ENCODE data around the gene RESF1.

RESF1 gene

DNA sequence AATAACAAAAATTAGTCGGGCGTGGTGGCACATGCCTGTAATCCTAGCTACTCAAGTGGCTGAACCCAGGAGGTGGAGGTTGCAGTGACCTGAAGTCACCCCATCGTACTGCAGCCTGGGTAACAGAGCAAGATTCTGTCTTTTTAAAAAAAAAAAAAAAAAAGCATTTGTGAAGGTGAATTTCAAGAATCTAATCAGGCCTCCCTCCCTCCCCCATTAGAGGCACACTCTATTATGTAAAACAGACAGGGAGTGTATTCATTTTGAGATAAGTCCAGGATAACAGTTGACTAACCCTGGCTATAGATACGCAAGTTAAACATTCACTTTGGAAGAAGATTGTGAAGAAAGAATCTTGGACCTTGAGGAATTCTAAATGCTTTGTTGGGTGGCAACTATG lies 2.9 kb downstream of the RESF1 start:
- no peak for DNase-seq

DNA sequence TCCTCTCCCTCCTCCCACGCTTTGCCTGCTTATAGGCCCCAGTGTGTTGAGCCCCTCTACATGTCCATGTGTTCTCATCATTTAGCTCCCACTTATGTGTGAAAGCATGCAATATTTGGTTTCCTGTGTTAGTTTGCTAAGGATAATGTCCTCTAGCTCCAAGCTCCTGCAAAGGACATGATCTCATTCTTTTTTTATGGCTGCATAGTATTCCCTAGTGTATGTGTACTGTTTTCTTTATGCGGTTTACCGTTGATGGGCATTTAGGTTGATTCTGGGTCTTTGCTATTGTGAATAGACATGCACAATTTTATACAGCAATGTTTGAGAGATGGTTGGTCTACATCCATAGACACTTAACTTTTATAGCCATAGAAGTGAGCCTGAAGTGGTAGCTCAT lies 5.1 kb downstream of the RESF1 start:
- no peak for DNase-seq

DNA sequence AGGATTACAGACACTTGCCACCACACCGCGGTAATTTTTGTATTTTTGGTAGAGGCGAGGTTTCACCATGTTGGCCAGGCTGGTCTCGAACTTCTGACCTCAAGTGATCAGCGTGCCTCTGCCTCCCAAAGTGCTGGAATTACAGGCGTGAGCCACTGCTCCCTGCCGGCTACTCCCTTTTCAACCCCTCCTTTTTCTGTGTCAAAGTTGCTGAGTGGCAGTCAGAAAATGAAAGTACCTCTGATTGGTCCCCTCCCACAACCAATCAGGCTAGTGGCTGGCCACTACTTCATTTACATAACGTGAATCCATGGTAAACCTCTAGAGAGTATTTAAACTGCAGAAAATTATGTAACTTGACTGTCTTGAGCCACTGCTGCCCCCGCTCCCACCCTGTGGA lies 5.9 kb downstream of the RESF1 start:
- DNase-seq = peak; percentile 32

DNA sequence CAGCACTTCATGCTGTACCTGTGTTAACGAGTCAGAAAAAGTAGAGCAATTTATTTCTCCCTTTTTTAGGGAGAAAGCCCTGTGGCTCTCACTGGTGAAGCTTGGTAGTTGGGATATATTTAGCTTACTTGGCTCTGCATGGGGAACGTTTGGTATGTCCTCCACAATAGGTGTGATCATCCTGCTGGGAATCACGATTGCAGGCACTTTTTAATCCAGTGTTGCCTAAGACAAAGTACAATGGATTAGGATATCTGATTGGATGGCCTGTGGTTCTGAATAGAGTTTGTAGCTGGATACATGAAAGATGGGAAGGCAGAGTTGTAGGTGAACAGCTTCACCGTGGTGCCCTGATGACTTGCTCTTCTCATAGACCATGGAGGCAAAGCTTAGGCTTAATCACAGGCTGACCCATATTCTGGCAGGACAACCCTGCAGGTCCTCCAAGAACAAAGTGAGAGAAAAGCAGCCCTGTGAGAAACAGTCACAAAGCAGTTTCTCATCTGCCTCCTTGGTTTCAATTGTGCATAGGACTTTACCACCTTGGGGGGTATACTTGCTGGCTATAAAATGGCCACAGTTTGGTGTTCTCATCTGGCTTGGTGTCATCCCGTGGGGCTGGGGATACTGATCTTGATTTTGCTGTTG lies 7.5 kb downstream of the RESF1 start:
- no peak for DNase-seq

DNA sequence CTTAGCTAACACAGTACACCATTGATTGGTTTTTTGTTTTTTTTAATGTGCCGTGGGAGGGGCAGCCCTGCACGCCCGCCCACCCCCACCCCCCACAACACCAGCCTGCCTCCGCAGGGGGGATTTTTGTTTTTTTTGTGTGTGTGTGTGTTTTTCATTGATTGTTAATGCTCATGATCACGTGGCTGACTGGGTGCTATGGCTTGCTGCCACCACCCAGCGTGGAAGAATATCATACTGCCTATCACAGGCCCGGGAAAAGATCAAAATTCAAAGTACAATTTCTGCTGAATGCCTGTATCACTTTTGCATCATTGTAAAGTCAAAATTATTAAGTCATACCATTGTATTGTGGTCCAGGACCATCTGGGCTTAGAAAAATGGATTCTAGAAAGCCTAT lies 8.3 kb downstream of the RESF1 start:
- DNase-seq = no peak

DNA sequence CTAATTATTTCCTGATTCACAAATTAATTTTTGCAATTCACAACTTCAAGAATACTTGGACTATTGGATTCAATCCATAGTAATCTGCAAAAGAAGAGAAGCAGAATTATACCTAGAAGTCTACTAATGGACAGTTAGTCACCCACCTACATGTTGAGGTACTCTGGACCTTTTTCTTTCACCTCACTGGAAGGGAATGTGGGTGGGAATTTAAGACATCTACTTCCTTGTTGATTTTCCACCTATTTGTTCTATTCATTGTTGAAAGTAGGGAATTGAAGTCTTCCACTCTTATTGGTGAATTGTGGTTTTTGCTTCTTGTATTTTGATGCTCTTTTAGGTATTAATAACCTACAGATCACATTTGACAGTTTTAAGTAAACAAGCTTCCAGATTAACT lies 11.0 kb downstream of the RESF1 start:
- no peak for DNase-seq

DNA sequence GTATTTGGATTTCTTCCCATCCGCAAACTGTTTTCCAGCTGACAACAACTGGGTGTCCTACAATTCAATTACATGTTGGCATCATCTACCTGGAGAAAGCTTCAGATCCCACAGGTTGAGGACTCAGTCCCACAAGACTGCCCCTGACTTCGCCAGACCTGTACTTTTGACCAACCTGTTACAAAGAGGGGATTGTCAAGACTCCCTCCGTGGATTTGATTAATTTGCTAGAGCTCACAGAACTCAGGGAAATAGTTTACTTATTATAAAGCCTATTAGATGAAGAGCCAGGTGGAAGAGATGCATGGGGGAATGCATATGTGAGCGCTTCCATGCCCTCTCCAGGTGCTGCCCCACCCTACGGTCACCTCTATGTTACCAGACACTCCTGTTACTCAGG lies 14.6 kb downstream of the RESF1 start:
- no peak for DNase-seq

DNA sequence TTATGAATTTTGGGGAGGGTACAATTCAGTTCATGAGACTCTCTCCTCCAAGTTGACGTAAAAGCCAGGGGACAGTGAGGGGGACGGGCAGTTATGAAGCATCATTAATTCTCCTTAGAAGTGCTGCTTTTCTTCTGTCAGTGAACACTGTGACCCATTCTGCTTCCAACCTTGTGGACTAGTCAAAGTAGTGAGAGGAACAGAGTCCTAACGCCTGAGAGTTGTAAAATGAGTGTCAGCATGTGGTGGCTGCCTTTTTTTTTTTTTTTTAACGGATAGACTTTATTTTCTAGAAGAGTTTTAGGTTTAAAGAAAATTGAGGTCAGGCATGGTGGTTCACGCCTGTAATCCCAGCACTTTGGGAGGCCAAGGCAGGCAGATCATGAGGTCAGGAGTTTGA lies 15.5 kb downstream of the RESF1 start:
- DNase-seq = no peak

DNA sequence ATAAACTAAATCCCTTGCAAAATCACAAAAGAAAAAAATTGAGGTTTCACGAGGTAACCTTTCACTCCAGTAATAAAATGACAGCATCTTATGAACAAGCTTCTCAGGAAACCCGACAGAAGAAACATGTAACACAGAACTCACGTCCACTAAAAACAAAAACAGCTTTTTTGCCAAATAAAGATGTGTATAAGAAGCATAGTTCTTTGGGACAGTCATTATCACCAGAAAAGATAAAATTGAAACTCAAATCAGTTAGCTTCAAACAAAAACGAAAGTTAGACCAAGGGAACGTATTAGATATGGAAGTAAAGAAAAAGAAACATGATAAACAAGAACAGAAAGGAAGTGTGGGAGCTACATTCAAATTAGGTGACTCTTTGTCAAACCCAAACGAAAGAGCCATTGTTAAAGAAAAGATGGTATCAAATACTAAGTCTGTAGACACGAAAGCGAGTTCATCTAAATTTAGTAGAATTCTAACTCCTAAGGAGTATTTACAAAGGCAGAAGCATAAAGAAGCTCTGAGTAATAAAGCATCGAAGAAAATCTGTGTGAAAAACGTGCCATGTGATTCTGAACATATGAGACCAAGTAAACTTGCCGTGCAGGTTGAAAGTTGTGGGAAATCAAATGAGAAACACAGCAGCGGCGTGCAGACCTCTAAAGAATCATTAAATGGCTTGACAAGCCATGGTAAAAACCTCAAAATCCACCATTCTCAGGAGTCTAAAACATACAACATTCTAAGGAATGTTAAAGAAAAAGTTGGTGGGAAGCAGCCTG lies 25.8 kb downstream of the RESF1 start:
- no peak for DNase-seq

DNA sequence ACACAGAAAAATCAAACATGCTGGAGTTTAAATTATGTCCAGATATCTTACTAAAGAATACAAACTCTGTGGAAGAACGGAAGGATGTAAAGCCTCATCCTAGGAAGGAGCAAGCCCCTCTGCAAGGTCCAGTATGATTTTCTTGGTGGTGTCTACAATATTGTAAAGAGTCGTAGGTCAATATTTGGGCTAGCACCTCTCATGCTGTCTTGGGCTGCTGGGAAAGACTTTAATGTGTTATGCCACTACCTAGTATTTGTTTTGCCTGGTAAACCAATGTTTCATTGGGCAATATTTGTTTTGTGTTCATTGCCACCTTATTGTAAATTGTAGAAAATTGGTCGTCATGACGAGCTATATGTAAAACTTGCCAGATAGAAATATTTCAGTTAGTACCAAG lies 26.6 kb downstream of the RESF1 start:
- DNase-seq = no peak

DNA sequence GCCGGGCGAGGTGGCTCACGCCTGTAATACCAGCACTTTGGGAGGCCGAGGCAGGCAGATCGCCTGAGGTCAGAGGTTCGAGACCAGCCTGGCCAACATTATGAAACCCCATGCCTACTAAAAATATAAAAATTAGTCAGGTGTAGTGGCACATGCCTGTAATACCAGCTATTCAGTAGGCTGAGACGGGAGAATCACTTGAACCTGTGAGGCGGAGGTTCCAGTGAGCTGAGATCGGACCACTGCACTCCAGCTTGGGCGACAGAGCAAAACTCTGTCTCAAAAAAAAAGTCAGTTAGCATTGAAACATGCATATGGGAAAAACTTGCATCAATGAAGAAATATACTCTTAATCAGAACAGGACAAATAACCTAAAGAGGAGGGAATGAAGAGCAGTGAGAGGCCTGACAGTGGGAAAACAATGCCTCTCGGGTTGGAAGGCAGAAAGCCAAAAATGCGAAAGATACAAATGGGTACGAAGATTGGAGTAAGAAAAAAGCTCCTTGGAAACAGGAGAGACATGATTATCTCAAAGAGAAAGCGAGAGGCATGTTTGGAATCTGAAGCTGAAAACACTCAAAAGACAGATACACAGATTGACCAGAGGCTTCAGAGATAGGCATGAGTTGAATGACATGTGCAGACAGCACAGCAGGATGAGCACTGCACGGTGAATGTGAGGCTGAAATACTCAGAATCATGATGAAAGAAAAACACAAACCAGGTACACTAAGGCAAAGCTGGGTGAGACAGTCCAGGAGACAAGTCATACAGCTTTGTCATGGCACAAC lies 30.6 kb downstream of the RESF1 start:
- no peak for DNase-seq

DNA sequence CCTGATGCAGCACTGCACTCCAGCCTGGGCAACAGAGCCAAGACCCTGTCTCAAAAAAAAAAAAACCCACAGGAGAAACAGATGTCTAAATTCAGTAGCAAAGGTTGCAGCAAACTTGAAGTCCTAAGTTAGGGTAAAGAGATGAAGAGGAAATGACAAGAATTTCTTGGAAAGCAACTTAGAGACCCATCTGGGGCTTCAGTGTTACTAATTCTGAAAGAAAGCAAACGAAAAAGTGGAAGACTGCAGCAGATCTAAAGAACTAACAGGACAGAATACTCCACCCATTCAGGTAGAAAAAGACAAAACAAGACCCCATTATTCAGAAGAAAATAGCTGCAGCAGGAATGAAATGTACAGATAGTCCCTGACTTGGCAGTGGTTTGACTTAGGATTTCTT lies 31.9 kb downstream of the RESF1 start:
- DNase-seq = no peak

DNA sequence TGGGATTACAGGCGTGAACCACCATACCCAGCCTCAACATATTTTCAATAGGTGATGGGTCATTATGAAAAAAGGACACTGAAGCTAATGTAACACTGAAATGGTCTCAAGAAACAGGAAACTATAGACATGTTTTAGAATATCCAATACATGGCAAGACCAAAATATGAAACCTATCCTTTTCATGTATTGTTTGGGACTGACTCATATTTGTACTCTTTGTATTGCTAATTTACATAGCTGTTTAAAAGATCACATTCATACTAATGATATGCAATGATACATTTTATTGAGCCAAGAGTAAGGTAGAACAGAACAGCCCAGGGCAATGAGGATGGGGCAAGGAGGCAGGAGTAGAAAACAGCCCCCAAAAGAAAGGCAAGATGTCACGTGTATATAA lies 32.6 kb downstream of the RESF1 start:
- no peak for DNase-seq

DNA sequence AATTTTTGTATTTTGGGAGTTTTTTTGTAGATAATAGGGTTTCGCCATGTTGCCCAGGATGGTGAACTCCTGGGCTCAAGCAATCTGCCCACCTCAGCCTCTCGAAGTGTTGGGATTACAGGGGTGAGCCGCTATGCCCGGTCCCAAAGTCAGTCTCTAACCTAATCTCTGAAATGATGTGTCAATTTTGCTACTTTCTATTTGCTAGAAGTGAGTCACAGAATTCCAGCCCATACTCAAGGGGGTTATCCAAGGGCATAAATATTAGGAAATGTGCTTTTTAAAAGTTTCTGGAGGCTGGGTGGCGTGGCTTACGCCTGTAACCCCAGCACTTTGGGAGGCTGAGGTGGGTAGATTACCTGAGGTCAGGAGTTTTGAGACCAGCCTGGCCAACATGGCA lies 40.5 kb downstream of the RESF1 start:
- no peak for DNase-seq

DNA sequence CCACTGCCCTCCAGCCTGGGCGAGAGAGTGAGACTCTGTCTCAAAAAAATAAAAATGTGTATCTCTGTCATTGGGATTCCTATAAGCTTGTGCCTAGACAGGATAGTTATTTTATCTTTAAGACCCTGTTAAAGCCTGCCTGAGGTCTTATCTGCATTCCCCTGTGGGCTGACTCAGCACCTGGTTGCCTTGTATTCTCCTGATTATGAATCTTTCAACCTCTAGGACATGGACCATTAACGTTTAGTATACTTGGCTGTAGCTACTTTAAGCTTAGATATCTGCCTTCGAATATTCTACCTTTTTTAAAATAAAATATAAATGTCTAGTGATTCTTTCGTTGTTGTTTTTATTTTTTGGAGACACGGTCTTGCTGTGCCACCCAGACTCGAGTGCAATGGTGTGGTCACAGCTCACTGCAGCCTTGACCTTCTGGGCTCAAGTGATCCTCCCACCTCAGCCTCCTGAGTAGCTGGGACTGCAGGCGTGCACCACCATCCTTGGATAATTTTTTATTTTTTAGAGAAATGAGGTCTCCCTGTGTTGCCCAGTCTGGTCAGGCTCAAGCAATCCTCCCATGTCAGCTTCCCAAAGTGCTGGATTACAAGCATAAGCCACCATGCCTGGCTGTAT lies 41.3 kb downstream of the RESF1 start:
- DNase-seq = no peak

DNA sequence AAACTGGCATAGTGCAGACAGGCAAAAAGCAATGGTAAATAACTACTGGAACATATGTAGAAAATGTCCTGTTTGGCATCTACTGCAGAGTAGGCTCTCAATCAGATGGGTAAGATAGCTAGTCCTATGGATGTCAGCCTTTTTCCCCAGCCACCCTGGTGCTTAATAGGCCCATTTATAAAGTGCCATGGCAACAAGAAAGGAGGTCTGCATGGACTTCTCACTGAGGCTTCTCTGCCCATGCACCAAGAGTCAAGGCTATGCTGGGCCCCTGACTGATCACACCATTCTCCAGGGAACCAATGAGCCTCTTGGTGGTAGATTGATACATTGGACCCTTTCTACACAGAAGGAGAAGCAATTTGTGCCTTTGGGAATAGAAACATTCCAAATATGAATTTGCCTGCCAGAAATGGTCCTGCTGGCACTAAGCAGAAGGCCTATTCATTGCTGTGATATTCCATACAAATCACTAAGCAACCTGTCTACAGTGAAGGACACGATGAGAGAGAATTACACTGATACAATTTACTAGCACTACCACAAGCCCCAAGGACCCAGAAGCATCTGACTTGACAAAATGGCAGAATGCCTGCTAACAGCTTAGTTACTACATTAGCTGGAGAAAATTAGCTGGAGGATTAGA lies 43.8 kb downstream of the RESF1 start:
- DNase-seq = no peak

DNA sequence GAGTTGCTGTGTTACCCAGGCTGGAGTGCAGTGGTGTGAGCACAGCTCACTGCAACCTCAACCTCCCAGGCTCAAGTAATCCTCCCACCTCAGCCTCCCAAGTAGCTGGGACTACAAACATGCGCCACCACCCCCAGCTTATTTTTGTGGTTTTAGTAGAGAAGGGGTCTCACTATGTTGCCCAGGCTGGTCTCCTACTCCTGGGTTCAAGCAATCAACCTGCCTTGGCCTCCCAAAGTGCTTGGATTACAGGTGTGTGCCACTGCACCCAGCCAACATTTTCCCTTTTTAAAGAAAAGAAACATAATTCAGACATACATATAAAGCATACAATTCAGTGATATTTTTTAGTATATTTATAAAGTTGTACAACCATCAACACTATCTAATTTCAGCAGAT lies 44.4 kb downstream of the RESF1 start:
- DNase-seq = no peak

DNA sequence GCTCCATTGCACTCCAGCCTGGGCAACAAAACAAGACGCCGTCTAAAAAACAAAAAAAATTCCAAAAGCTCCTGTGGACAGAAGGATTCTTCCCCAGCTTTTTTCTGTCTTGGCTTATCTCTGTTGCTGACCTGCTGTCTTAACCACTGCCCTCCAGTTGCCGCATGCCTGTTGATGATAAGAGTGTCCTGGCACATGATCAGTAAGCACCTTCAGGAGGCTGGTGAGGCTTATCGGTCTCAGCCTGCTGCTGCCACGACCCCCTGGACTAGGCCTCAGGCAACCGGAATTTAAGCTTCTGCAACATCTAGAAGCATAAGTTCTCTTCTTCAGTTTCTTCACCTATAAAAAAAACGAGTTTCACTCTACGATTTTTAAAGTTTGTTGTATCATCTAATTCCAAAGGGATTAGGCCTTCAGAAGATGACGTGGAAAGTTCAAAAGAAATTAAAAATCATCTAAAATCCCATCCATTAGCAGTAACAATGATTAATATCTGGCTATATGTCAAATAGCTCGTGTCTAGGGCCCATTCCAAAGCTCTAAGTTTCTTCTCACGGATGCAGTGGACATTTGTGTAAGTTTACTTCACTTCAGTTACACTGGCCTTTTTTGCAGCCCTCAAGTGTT lies 46.4 kb downstream of the RESF1 start:
- DNase-seq = no peak

Measured in stimulated activated CD4-positive, alpha-beta T cell treated with anti-CD3 and anti-CD28 coated beads, Interleukin-15, amount 100 ng/mL, for 24 hours (primary cell).